Measurements from ENCODE around the gene LUC7L2.
"Not testable (repeated sequence)": the region's sequence is repeated elsewhere in the genome, so short reads cannot be mapped to it uniquely, and the experiment has no call there.

LUC7L2 gene

DNA sequence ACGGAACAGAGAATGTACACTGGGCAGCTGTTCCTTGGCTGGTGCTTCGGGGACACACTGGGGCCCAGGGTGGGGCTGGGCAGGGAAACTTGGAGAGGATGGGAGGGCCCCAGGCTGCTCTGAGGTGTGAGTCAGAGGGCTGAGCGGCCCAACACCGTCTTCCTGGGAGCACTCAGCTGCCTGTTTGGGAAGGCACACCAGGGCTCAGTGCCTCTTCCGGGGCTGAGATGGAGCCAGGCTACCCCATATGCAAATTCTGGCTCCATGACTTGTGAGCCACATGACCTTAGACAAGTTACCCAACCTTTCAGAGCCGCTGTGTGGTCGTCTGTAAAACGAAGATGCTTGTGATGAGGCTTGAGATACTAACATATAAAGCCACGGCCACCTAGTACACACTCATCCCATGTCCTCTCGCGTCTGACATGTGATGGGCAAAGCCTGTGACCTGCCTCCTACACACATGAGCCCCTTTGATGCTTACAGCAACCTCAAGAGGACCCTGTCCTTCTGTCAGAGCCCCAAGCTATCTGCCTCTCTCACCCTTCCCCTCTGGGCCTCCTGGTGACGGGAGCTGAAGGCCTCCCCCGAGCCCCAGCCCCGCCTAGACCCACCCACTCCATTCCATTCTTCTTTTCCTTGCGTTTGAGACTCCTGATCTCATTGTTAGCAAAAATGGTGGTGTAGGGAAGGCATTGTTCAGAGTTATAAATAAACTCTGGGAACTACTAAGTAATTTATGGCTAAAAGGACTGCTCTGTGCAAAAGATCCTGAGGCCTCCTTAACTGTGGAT, 97.7 kb downstream of the LUC7L2 start:
- H3K36me3 ChIP-seq (ENCODE audit: insufficient read depth) = no peaks in the 10 kb centered on the region
- H3K4me1 ChIP-seq (ENCODE audit: low read depth, poor library complexity, severe bottlenecking) = no peaks in the 10 kb centered on the region
- no peak for TF ChIP-seq CTCF (conservative IDR thresholded peaks at IDR 0.05; ENCODE audit: low read depth, low read length)
- no peak overlapping the region for H3K4me2 ChIP-seq
- no peak overlapping the region for H3K9ac ChIP-seq
- H3K79me2 ChIP-seq (ENCODE audit: insufficient read depth, low read depth) = no peaks in the 10 kb centered on the region
- H3K27ac ChIP-seq = no peak overlapping the region
- H3K27me3 ChIP-seq (ENCODE audit: insufficient read depth, low read depth) = no peaks in the 10 kb centered on the region
- H3K4me3 ChIP-seq (IDR thresholded peaks at IDR 0.05; ENCODE audit: insufficient read depth, low read depth, low read length) = no peak overlapping the region
- H4K20me1 ChIP-seq (ENCODE audit: insufficient read depth) = no peaks in the 10 kb centered on the region
- no peak overlapping the region for H2AFZ ChIP-seq (ENCODE audit: low read depth)

GRCh38 chr7:139463421-139463820, 103.7 kb downstream of the LUC7L2 start:
- not testable (repeated sequence) for H3K4me2 ChIP-seq; H2AFZ ChIP-seq (ENCODE audit: low read depth); H3K36me3 ChIP-seq (ENCODE audit: insufficient read depth); H3K4me1 ChIP-seq (ENCODE audit: low read depth, poor library complexity, severe bottlenecking); H3K4me3 ChIP-seq (IDR thresholded peaks at IDR 0.05; ENCODE audit: insufficient read depth, low read depth, low read length); H3K27me3 ChIP-seq (ENCODE audit: insufficient read depth, low read depth); H3K9ac ChIP-seq; H3K27ac ChIP-seq; H4K20me1 ChIP-seq (ENCODE audit: insufficient read depth); H3K79me2 ChIP-seq (ENCODE audit: insufficient read depth, low read depth)

- not testable (repeated sequence) for H3K4me3 ChIP-seq (IDR thresholded peaks at IDR 0.05; ENCODE audit: insufficient read depth, low read depth, low read length); H3K4me2 ChIP-seq
Measured at GRCh38 chr7:139464511-139464910, 104.8 kb downstream of the LUC7L2 start.

DNA sequence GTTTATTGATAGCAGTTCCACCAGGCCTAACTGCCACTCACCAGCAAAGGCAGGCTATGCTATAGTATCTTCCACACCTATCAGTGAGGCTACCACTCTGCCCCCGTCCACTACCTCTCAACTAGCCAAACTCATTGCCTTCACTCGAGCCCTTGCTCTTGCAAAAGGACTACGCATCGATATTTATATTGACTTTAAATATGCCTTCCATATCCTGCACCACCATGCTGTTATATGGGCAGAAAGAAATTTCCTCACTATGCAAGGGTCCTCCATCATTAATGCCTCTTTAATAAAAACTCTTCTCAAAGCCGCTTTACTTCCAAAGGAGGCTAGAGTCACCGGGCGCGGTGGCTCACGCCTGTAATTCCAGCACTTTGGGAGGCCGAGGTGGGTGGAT, 105.4 kb downstream of the LUC7L2 start:
- not testable (repeated sequence) for H3K27ac ChIP-seq; H2AFZ ChIP-seq (ENCODE audit: low read depth); H3K36me3 ChIP-seq (ENCODE audit: insufficient read depth); H3K4me1 ChIP-seq (ENCODE audit: low read depth, poor library complexity, severe bottlenecking); H3K4me2 ChIP-seq; H3K27me3 ChIP-seq (ENCODE audit: insufficient read depth, low read depth); H4K20me1 ChIP-seq (ENCODE audit: insufficient read depth); H3K79me2 ChIP-seq (ENCODE audit: insufficient read depth, low read depth); H3K9ac ChIP-seq; H3K4me3 ChIP-seq (IDR thresholded peaks at IDR 0.05; ENCODE audit: insufficient read depth, low read depth, low read length)

More at GRCh38 chr7:139464511-139464910, 104.8 kb downstream of the LUC7L2 start:
- H3K4me1 ChIP-seq (ENCODE audit: low read depth, poor library complexity, severe bottlenecking); H3K79me2 ChIP-seq (ENCODE audit: insufficient read depth, low read depth); H3K27ac ChIP-seq; H3K27me3 ChIP-seq (ENCODE audit: insufficient read depth, low read depth); H4K20me1 ChIP-seq (ENCODE audit: insufficient read depth); H3K9ac ChIP-seq; H2AFZ ChIP-seq (ENCODE audit: low read depth); H3K36me3 ChIP-seq (ENCODE audit: insufficient read depth): not testable (repeated sequence)

DNA sequence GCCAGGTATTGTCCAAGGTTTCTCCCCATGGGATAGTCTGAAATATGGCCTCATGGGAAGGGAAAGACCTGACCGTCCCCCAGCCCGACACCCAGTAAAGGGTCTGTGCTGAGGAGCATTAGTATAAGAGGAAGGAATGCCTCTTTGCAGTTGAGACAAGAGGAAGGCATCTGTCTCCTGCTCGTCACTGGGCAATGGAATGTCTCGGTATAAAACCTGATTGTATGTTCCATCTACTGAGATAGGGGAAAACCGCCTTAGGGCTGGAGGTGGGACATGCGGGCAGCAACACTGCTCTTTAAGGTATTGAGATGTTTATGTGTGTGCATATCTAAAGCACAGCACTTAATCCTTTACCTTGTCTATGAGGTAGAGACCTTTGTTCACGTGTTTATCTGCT, 108.0 kb downstream of the LUC7L2 start:
- H3K27me3 ChIP-seq (ENCODE audit: insufficient read depth, low read depth); H3K4me2 ChIP-seq; H3K4me1 ChIP-seq (ENCODE audit: low read depth, poor library complexity, severe bottlenecking); H3K9ac ChIP-seq; H2AFZ ChIP-seq (ENCODE audit: low read depth); H4K20me1 ChIP-seq (ENCODE audit: insufficient read depth); H3K36me3 ChIP-seq (ENCODE audit: insufficient read depth); H3K4me3 ChIP-seq (IDR thresholded peaks at IDR 0.05; ENCODE audit: insufficient read depth, low read depth, low read length); H3K27ac ChIP-seq; H3K79me2 ChIP-seq (ENCODE audit: insufficient read depth, low read depth): not testable (repeated sequence)

GRCh38 chr7:139468281-139468680, 108.6 kb downstream of the LUC7L2 start:
- not testable (repeated sequence) for H3K27ac ChIP-seq; H3K79me2 ChIP-seq (ENCODE audit: insufficient read depth, low read depth); H3K27me3 ChIP-seq (ENCODE audit: insufficient read depth, low read depth); H3K4me1 ChIP-seq (ENCODE audit: low read depth, poor library complexity, severe bottlenecking); H3K9ac ChIP-seq; H4K20me1 ChIP-seq (ENCODE audit: insufficient read depth); H2AFZ ChIP-seq (ENCODE audit: low read depth); H3K4me3 ChIP-seq (IDR thresholded peaks at IDR 0.05; ENCODE audit: insufficient read depth, low read depth, low read length); H3K36me3 ChIP-seq (ENCODE audit: insufficient read depth); H3K4me2 ChIP-seq

Data from KMS-11 (cell line).